Stimulated activated CD4-positive, alpha-beta T cell treated with anti-CD3 and anti-CD28 coated beads, Interleukin-1b, Interleukin-23, amount 100 ng/mL, for 1 hour (primary cell): Measurements from ENCODE around the gene KASH5.
"Not testable (repeated sequence)": the region's sequence is repeated elsewhere in the genome, so short reads cannot be mapped to it uniquely, and the experiment has no call there.

Source experiments
- DNase-seq, 2 donors: peaks; one replicate each; pipeline ENCODE4 v3.0.0-alpha.2; 2020; ENCODE audit warnings: low read depth in 2 of 2

The KASH5 gene

GRCh38 chr19:49362048-49362928 lies 25.8 kb upstream of the KASH5 start, which contains the start of gene TEAD2:
Gene TEAD2 (minus strand): TSS chr19:49362416. CDS start chr19:49360075, 2,341 bp downstream.
- DNase-seq, result no peak

DNA sequence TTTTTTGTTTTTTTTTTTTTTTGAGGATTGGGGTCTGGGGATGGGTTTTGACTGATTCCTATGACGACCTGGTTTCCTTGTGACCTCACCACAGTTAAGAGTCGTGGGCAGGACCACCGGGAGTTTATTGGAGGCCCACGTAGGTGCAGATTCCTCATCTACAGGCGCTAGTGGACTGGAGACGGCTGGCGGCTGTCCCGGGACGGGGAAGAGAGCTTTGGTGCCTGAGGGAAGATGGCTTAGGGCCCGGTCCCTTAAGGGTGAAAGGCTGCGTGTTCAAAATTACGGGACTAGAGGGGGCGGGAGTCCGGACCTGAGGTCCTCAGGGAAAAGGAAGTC lies 25.2 kb upstream of the KASH5 start:
- DNase-seq, result no peak

DNA sequence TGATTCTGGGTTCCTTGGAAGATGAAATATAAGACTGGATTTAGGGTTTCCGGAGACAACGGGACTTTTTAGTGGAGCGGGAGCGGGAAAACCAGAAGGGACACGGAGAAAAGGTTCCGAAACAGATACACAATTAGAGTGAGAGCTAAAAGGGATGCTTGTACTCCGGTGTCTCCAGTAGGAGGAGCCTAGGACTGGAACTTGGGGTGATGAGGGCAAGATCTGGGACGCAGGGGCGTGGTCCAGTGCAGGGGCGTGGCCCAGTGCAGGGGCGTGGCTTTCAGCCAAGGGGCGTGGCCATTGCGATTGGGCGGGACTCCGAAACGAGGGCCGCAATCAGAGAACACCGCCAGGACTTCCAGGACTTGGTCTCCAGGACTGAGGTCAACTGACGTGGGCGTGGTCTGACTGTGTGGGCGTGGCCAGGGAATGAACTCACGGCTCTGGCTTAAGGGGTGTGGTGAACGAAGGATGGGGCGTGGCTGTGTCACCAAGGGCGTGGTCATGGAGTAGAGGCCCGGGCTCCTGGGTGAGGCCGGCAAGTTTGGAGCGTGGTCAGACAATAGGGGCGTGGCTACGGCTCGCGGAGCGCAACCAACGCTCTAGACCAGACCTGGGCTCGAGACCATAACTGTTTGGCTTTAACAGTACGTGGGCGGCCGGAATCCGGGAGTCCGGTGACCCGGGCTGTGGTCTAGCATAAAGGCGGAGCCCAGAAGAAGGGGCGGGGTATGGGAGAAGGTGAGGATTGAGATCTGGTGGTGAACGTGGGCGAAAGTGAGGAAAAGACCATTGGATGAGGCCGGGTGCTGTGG lies 24.6 kb upstream of the KASH5 start, which contains the start of gene DKKL1:
Gene DKKL1, plus strand, starts transcription at position 610 of the 815 bp plus-strand sequence. Its CDS starts 122 bp downstream, at position 732.
- DNase-seq, result peak; percentile 14 to 24

- DNase-seq, result no peak
Observed at GRCh38 chr19:49364083-49364737, 23.8 kb upstream of the KASH5 start.

DNA sequence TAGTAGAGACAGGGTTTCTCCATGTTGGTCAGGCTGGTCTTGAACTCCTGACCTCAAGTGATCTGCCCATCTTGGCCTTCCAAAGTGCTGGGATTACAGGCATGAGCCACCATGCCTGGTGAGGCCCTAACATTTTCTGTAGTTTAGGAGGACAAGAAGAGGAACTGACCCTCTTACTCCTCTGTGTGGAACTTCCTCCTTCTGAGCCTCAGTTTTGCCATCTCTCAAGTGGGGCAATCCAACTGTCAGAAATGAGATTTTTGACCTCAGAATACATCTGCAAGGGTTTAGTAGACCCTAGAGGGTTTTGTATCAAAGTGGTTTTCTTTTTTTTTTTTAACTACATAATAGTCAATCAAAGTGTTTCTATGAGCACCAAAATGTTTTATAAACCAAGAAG lies 21.9 kb upstream of the KASH5 start:
- no peak for DNase-seq

- no peak for DNase-seq
Observed at GRCh38 chr19:49368711-49369358, 19.2 kb upstream of the KASH5 start.

GRCh38 chr19:49371184-49371583 lies 16.9 kb upstream of the KASH5 start:
- DNase-seq, result no peak

- DNase-seq, result not testable (repeated sequence)
Observed at GRCh38 chr19:49373174-49373573, 14.9 kb upstream of the KASH5 start.

DNA sequence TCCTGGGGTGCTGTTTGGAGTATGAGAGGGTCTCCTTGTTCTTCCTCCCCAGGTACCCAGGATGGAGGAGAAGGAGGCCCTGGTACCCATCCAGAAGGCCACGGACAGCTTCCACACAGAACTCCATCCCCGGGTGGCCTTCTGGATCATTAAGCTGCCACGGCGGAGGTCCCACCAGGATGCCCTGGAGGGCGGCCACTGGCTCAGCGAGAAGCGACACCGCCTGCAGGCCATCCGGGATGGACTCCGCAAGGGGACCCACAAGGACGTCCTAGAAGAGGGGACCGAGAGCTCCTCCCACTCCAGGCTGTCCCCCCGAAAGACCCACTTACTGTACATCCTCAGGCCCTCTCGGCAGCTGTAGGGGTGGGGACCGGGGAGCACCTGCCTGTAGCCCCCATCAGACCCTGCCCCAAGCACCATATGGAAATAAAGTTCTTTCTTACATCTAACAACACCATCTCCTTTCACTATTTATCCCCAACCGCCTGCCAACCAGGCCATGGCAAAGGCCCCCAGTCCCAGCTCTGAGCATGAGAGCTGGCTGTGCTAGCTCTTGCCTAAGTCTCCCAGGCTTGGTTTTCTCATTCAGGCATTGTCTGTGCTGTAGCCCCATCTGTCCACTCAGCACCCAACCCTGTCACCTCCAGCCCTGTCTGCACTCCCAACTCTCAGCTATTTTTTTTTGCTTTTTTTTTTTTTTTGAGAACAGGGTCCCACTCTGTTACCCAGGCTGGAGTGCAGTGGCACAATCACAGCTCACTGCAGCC lies 13.2 kb upstream of the KASH5 start:
- DNase-seq, result no peak

GRCh38 chr19:49378512-49378911 lies 9.5 kb upstream of the KASH5 start:
- no peak for DNase-seq

DNA sequence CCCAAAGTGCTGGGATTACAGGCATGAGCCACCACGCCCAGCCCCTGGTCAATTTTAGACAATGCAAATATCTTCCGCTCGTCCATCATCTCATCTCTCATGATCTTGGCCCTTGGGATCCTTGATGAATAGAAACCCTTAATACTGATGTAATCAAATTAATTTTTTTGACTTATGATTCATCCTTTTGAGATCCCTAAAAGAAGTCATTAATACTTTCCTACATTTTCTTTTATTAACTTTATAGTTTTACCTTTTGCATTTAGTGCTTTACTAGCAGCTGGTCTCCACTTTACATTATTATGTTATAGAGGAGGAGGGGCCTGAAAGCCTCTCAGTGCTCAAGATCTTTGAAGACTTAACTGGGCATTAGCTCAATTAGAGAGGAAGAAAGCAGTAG lies 7.7 kb upstream of the KASH5 start:
- DNase-seq, result no peak

- no peak for DNase-seq
Observed at GRCh38 chr19:49382639-49383038, 5.4 kb upstream of the KASH5 start.

DNA sequence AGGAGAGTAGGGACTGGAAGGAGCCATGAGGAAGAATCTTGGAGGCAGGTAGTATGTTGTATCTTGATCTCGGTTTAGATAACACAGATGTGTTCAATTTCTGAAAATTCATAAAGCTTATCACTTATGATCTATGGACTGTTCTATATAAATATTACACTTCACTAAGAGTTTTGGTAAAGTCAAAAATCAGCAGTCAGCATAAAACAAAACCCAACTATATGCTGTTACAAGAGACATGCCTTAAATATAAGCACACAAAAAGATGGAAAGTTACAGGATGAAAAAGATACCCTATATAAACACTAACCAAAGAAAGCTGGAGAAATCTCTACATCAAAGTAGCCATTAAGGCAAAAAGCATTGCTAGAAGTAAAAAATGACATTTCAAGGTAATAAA lies 4.5 kb upstream of the KASH5 start:
- no peak for DNase-seq

DNA sequence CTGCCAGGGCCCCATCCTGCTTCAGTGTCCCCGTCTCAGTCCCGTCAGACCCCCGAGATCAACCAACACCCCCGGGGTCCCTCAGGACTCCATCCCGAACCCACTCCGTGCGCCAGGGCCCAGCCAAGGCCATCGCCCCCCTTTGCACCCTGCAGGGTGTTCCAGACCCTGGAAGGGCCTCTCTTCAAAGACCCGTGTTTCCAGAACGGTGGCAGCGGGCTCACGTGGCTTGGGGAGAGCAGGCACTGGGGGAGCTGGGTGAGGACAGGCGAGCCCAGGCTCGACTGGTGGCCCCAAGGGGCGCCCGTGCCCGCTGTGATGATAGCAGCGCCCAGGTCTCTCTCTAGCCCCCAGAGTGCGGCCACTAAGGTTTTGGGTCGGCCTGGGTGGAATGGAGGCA lies 1.4 kb downstream of the KASH5 start:
- DNase-seq, result no peak

DNA sequence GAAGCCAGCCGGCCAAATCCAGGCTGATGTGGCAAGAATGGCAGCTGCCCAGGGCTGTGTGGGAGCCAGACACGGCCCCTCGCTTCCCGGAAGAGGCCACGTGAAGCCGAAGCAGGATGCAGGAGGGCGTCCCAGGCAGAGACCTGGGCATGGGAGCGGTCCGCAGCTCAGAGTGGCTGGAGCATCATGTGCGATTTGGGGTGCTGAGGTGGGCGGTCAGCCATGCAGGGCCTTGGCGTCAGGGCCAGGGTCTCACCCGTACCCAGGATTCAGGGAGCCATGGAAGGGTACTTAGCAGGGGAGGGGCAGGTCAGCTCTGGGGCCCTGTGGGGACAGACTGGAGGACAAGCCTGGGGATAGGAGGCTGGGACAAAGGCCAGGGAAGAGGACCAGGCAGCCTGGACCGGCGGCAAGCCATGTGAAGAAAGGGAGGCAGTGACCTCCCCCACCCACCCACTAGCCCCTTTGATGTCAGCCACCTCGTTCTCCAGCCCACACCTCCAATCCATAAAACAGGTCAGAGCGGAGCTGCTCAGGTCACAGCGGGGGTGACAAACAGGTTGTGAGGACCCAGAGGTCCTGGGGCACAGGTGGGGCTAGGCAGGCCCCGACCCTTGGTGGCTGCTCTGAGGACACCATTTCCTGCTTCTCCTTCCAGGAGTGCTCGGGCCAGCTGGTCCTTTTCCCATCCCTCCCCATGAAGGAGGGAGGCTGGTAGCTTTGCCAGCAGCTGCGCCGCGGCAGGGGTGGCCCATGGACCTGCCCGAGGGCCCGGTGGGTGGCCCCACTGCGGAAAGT lies 2.3 kb downstream of the KASH5 start:
- no peak for DNase-seq

DNA sequence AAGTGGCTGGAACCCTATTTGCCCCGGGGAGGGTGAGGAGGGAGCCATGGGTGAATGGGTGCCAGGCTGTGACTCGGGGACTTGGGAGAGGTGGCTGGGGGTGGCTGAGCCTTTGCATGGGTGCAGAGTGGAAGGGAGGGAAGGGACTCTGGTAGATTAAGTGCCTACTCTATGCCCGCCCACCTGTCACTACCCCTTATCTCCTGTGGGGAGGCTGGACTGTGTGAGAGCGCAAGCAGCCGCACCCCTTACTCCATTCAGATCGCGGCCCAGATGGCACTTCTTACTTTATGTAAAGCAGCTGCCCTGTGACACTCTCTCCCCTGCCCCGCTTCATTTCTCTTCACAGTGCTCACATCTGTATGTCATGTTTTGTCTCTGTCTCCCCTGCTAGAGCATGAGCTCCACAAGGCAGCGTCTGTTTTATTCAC lies 2.9 kb downstream of the KASH5 start:
- DNase-seq, result no peak

GRCh38 chr19:49391581-49392399 lies 3.7 kb downstream of the KASH5 start:
- DNase-seq, result peak; percentile 53 to 56

DNA sequence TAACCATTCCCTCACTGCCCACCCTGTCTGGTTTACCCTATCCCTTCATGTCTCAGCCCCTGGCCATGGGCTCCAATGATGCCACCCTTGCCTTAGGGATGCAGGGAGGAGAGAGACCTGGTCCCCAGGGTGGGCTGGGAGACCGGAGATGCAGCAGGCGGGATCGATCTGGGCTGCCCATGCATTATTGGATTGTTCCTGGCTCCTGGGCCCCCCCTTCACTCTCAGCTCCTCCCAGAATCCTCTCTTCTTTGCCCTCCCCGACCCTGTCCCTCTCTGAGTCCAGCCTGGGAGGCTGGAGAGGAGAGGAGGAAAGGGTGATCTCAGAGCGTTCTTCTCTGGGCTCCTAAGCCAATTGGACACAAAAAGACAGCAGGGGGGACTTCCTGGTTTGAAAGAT lies 5.8 kb downstream of the KASH5 start:
- DNase-seq, result no peak
